HFF-Myc (cell line): ENCODE data around the gene OR10A2.
"Not testable (repeated sequence)": the region's sequence is repeated elsewhere in the genome, so short reads cannot be mapped to it uniquely, and the experiment has no call there.

ENCODE experiments used
- DNase-seq: peaks from one replicate; pipeline ENCODE4 v3.0.0-alpha.2; 2011; ENCODE audit warnings: low read depth; ENCODE audit errors: extremely low read depth
- H3K4me3 ChIP-seq: replicated peaks from 2 replicates; pipeline ENCODE4 v1.5.1; 2011; ENCODE audit warnings: low read depth, mild to moderate bottlenecking, control low read depth, low read length
- TF ChIP-seq, protein P1 (sequence below): IDR thresholded peaks from 2 replicates; pipeline ENCODE4 v1.5.1; 2012; ENCODE audit warnings: mild to moderate bottlenecking, low read depth, low read length, control low read depth; ENCODE audit errors: missing control alignments

Gene OR10A2

DNA sequence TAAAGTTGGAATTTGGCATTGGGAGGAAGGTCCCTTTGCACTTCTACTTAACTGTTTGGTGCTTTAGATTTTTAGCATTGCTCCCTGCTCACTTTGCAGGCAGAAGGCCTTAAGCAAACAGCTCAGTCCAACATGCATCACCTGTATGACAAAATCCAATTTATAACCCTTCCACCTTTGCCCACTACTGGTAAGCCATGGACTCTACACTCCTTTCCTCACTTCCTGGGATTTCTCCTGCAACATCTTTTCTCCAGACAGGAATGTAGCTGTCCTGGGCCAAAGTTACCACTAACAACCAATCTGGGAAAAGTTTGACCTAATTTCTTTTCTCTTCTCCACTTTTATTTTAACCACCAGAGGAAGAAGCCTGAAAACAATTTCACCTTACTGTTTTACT is 31.2 kb downstream of the OR10A2 start:
- H3K4me3 ChIP-seq = no peak overlapping the region
- TF ChIP-seq, protein P1, sequence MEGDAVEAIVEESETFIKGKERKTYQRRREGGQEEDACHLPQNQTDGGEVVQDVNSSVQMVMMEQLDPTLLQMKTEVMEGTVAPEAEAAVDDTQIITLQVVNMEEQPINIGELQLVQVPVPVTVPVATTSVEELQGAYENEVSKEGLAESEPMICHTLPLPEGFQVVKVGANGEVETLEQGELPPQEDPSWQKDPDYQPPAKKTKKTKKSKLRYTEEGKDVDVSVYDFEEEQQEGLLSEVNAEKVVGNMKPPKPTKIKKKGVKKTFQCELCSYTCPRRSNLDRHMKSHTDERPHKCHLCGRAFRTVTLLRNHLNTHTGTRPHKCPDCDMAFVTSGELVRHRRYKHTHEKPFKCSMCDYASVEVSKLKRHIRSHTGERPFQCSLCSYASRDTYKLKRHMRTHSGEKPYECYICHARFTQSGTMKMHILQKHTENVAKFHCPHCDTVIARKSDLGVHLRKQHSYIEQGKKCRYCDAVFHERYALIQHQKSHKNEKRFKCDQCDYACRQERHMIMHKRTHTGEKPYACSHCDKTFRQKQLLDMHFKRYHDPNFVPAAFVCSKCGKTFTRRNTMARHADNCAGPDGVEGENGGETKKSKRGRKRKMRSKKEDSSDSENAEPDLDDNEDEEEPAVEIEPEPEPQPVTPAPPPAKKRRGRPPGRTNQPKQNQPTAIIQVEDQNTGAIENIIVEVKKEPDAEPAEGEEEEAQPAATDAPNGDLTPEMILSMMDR = no peak
- DNase-seq = no peak

DNA sequence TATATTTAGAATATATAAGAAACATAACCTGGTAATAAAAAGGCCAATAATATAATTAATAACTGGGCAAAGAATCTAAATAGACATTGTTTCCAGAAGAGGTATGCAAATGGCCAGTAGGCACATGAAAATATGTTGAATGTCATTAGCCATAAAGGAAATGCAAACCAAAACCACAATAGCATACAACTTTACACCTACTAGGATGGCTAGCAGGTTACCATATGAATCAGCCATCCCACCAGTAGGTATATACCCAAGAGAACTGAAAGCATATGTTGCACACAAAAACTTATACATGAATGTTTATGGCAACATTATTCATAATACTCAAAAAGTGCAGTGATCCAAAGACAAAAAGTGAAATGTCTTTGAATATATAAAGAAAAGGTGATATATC is 32.2 kb downstream of the OR10A2 start:
- no peak overlapping the region for H3K4me3 ChIP-seq
- TF ChIP-seq, protein P1 = no peak

DNA sequence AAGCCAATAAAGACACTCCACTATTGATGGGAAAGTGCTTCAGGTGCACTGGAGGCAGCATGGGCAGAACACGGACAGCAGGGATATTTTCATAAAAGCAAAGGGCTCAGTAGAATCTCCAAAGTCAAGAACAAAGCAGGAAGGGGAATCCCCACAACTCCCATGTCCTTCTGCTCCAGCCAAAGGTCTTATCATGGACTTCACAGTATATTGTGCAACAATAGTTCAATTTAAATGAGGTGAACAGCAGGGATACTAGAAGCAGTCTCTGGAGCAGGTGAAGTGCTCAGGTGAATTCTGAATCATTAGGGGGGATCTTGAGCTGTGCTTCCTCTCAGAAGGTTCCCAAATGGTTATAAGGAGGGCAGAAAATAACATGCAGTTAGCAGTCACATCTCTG is 36.1 kb downstream of the OR10A2 start:
- TF ChIP-seq, protein P1 = no peak

More for the DNA sequence above, 32.2 kb downstream of the OR10A2 start:
- DNase-seq = no peak

DNA sequence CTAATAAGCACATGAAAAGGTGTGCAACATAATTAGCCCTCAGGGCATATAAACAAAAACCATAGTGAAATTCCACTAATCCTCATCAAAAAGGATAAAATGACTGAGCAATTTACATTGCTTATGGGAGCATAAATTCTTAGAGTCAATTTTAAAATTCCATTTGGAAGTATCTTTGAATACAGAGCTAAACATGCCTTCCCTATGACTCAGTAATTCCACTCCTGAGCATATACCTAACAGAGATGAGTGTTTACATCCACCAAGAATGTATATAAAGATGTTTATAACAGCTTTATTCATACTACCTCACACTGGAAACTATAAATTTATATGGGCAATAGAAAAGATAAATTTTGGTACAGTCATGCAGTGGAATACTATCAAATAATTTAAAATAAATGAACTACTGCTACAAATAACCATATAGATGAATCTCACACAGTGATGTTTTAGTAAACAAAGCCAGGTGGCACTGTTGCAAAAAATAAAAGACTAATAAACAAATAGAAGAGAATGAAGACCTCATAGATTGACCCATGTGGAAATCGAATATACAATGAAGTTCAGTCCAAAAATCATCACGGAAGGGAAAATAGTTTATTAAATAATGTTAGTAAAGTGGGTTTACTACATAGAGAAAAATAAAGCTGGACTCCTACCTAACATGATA is 37.6 kb downstream of the OR10A2 start:
- no peak overlapping the region for H3K4me3 ChIP-seq
- DNase-seq = no peak
- TF ChIP-seq, protein P1 = no peak

More for the DNA sequence above, 36.1 kb downstream of the OR10A2 start:
- no peak for DNase-seq
- no peak overlapping the region for H3K4me3 ChIP-seq

DNA sequence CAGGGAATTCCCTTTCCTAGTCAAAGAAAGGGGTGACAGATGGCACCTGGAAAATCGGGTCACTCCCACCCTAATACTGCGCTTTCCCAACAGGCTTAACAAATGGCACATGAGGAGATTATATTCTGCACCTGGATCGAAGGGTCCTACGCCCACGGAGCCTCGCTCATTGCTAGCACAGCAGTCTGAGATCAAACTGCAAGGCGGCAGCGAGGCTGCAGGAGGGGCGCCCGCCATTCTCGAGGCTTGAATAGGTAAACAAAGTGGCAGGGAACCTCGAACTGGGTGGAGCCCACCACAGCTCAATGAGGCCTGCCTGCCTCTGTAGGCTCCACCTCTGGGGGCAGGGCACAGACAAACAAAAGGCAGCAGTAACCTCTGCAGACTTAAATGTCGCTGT is 41.9 kb downstream of the OR10A2 start:
- DNase-seq, H3K4me3 ChIP-seq: not testable (repeated sequence)

DNA sequence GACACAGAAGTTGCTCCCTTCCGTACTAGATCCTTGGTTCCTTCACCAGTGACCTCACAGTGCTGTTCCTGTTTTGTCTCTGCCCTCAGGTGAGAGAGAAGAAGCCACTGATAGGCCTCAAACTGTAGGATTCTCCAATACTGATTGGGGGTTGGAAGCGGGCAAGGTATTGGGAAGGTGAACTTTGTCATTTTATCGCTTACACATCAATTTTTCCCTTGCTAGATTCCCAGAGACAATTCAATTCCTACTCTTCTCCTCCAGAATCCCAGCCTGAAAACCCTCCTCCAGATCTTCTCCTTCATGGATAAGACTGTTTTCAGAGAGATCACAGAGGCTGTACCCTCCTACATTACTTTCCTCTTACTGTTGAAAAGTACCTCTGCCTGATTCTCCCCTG is 48.5 kb downstream of the OR10A2 start:
- no peak overlapping the region for H3K4me3 ChIP-seq
- TF ChIP-seq, protein P1 = no peak
- no peak for DNase-seq

DNA sequence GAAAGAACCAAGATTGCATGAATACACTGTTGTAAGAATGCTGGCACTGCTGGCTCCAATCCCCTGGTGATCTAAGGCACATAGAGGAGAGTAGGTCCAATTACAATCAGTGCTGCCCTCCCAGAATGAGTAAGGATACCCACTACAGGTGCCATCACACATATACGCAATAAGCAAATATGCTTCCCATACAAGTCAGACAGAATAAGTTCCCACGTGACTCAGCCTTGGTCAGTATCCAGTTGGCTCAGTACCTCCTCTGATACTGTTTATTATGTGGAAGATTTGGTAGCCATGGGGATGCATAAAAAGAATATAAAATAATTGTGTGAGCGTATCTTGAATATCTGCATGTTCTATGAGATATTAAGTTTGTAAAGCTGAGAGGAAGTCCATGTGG is 49.1 kb downstream of the OR10A2 start:
- DNase-seq = no peak
- TF ChIP-seq, protein P1 = no peak
- H3K4me3 ChIP-seq = no peak overlapping the region
